ENCODE results near the gene WRAP73.

Gene WRAP73

GRCh38 chr1:3681231-3681897, 31.5 kb upstream of the WRAP73 start:
- DNase-seq: no peak

- no peak for DNase-seq
These were observed 30.8 kb upstream of the WRAP73 start for GRCh38 chr1:3680488-3681230.

GRCh38 chr1:3679799-3680453, 30.0 kb upstream of the WRAP73 start:
- DNase-seq: no peak

GRCh38 chr1:3679098-3679555, 29.2 kb upstream of the WRAP73 start:
- no peak for DNase-seq

GRCh38 chr1:3678361-3679097, 28.6 kb upstream of the WRAP73 start:
- DNase-seq: no peak

- no peak for DNase-seq
These were observed 27.6 kb upstream of the WRAP73 start for GRCh38 chr1:3677484-3677883.

GRCh38 chr1:3676581-3677470, 26.9 kb upstream of the WRAP73 start:
- DNase-seq: no peak

GRCh38 chr1:3675436-3675835, 25.5 kb upstream of the WRAP73 start:
- DNase-seq: no peak

GRCh38 chr1:3674100-3675094, 24.5 kb upstream of the WRAP73 start:
- no peak for DNase-seq

GRCh38 chr1:3673381-3674099, 23.6 kb upstream of the WRAP73 start:
- DNase-seq: peak in 1 of 2 donors; percentile 25

- DNase-seq: no peak
These were observed 23.1 kb upstream of the WRAP73 start for GRCh38 chr1:3672971-3673361.

- DNase-seq: no peak
These were observed 22.5 kb upstream of the WRAP73 start for GRCh38 chr1:3672231-3672970.

GRCh38 chr1:3671371-3672180, 21.7 kb upstream of the WRAP73 start:
- no peak for DNase-seq

GRCh38 chr1:3670823-3671265, 20.9 kb upstream of the WRAP73 start:
- no peak for DNase-seq

GRCh38 chr1:3669971-3670431, 20.1 kb upstream of the WRAP73 start:
- no peak for DNase-seq

- DNase-seq: no peak
These were observed 19.5 kb upstream of the WRAP73 start for GRCh38 chr1:3669421-3669821.

- peak in 1 of 2 donors; percentile 44 for DNase-seq
These were observed 18.8 kb upstream of the WRAP73 start for GRCh38 chr1:3668585-3669300.

GRCh38 chr1:3668148-3668547, 18.2 kb upstream of the WRAP73 start:
- no peak for DNase-seq

Measured in CD4-positive, alpha-beta T cell treated with Interferon alpha-2 for 1 hour (primary cell).